ENCODE results near the gene ERCC4. TPM values are rescaled to one million over a fixed set of nuclear protein-coding genes. Genes with fewer than 3 reads are reported as not detected.
A peak's percentile ranks its signal among the peaks of the same experiment; 100 is the strongest.

ERCC4 gene
- total RNA-seq, 1 experiment from 2014 or later, result 23.4 TPM

DNA sequence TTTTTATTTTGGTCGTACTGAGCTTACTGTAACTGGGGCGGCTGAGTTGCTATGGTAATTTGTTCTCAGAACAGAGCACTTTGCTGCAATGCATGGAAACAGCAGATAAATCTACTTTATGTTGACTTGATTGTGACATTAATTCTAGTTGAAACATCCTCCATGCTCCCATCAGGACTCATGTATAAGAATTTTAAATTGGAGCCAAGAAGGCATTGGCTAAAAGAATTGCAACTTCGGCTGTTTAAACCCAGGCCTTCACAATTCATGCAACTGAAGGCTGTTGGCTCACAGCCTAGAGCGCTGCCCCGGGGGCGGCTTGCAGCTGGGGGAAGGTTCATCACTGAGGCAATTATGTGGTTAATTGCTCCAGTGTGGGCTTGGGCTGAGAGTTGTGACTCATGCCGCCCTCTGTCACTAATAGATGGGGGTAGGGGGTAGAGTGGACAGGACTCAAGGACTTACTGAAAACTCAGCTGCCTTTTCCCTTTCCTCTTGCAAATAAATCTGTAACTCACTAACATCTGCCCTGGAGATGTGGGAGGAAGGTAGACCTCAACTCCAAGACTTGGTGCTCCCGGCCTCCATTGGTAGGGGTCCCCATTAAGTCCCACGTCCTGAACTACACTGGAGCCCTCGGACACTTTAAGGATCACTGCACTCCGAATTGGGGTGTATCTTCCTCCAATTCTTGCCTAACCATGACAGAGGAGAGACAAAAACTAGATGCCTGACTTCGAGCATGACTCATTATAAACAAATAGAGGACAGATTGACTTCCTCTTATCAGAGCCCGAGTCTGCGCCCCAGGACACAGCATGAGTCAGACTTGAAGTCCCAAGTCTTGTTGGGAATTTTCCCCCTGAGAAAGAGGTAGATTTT, 37.5 kb downstream of the ERCC4 start:
- intact Hi-C loops (cut with micrococcal nuclease; ENCODE audit: unreplicated experiment), result loop anchor here (5.0 to 10.0 kb wide), 2 partner anchors 60 to 117 kb away; partner anchors contain the start of gene MRTFB
- POLR2A ChIA-PET, result no interaction called here

DNA sequence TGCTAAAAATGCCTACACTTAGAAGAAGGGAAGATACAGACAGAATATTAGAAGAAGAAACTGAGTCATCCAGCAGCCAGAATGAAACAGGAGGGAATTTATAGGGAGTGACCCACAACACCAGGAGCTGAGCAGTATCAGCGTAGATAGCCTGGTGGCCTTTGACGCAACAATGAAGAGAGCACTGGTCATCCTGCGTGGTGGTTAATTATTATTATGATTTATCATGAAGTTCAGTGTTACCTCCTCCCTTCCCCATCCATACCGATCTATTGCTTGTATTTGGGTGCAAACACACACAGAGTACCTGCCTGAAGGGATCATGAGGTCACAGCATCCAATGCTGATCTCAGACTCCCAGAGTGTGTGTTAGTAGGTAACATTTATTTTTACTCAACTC, 38.5 kb downstream of the ERCC4 start:
- no peak overlapping the region for H3K4me3 ChIP-seq (ENCODE audit: low read depth in 2 of 2, low read length in 2 of 2)
- in situ Hi-C loops (cut with HindIII; ENCODE audit: low pct_unique_long_range_greater_than_20kb, low sequenced_read_pairs), result no loop called here
- H3K27ac ChIP-seq (ENCODE audit: low read length), result peak overlapping the region; percentile 95
- no TSS peak for BruUV-seq (replicated peaks)
- H3K36me3 ChIP-seq (ENCODE audit: control insufficient read depth, insufficient read depth, low read length), result no peaks in the 10 kb centered on the region
- ChIA-PET CTCF (no interaction called here), POLR2A (no interaction called here)
- DNase-seq (ENCODE audit: low read depth, low spot score), result no peak
- peaks cover 41% of the 10 kb centered on the region for H3K4me1 ChIP-seq (ENCODE audit: control insufficient read depth, insufficient read depth, low read length)
- intact Hi-C loops (cut with micrococcal nuclease; ENCODE audit: unreplicated experiment), result loop anchor here (5.0 to 10.0 kb wide), 2 partner anchors 59 to 116 kb away; partner anchors contain the start of gene MRTFB
- no peak for ATAC-seq
- H3K27me3 ChIP-seq (ENCODE audit: control insufficient read depth, insufficient read depth, low read length), result no peaks in the 10 kb centered on the region
- TF ChIP-seq TCF7L2 (IDR thresholded peaks at IDR 0.05; ENCODE audit: low read depth, low read length) (no peak), POLR2AphosphoS5 (IDR thresholded peaks at IDR 0.05; ENCODE audit: low read depth, low read length) (no peak), SIN3A (IDR thresholded peaks at IDR 0.05; ENCODE audit: borderline replicate concordance, insufficient read depth, low read depth, low read length) (no peak)
- TF ChIP-seq, protein P1, sequence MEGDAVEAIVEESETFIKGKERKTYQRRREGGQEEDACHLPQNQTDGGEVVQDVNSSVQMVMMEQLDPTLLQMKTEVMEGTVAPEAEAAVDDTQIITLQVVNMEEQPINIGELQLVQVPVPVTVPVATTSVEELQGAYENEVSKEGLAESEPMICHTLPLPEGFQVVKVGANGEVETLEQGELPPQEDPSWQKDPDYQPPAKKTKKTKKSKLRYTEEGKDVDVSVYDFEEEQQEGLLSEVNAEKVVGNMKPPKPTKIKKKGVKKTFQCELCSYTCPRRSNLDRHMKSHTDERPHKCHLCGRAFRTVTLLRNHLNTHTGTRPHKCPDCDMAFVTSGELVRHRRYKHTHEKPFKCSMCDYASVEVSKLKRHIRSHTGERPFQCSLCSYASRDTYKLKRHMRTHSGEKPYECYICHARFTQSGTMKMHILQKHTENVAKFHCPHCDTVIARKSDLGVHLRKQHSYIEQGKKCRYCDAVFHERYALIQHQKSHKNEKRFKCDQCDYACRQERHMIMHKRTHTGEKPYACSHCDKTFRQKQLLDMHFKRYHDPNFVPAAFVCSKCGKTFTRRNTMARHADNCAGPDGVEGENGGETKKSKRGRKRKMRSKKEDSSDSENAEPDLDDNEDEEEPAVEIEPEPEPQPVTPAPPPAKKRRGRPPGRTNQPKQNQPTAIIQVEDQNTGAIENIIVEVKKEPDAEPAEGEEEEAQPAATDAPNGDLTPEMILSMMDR (IDR thresholded peaks at IDR 0.05), result no peak
- TF ChIP-seq, protein P2, sequence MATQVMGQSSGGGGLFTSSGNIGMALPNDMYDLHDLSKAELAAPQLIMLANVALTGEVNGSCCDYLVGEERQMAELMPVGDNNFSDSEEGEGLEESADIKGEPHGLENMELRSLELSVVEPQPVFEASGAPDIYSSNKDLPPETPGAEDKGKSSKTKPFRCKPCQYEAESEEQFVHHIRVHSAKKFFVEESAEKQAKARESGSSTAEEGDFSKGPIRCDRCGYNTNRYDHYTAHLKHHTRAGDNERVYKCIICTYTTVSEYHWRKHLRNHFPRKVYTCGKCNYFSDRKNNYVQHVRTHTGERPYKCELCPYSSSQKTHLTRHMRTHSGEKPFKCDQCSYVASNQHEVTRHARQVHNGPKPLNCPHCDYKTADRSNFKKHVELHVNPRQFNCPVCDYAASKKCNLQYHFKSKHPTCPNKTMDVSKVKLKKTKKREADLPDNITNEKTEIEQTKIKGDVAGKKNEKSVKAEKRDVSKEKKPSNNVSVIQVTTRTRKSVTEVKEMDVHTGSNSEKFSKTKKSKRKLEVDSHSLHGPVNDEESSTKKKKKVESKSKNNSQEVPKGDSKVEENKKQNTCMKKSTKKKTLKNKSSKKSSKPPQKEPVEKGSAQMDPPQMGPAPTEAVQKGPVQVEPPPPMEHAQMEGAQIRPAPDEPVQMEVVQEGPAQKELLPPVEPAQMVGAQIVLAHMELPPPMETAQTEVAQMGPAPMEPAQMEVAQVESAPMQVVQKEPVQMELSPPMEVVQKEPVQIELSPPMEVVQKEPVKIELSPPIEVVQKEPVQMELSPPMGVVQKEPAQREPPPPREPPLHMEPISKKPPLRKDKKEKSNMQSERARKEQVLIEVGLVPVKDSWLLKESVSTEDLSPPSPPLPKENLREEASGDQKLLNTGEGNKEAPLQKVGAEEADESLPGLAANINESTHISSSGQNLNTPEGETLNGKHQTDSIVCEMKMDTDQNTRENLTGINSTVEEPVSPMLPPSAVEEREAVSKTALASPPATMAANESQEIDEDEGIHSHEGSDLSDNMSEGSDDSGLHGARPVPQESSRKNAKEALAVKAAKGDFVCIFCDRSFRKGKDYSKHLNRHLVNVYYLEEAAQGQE (IDR thresholded peaks at IDR 0.05; ENCODE audit: insufficient read depth in 1 of 2, low read depth in 2 of 2, low read length in 1 of 2), result no peak
- H3K9me3 ChIP-seq (ENCODE audit: control insufficient read depth, insufficient read depth, low read depth, low read length), result no peaks in the 10 kb centered on the region

More for the DNA sequence above, 37.5 kb downstream of the ERCC4 start:
- Histone ChIP-seq H3K9me3 (ENCODE audit: control insufficient read depth, insufficient read depth, low read depth, low read length) (no peaks in the 10 kb centered on the region), H3K36me3 (ENCODE audit: control insufficient read depth, insufficient read depth, low read length) (no peaks in the 10 kb centered on the region), H3K27ac (ENCODE audit: low read length) (peak overlapping the region; percentile 95), H3K4me3 (ENCODE audit: low read depth in 2 of 2, low read length in 2 of 2) (peak overlapping the region; percentile 33 to 63), H3K4me1 (ENCODE audit: control insufficient read depth, insufficient read depth, low read length) (peaks cover 41% of the 10 kb centered on the region), H3K27me3 (ENCODE audit: control insufficient read depth, insufficient read depth, low read length) (no peaks in the 10 kb centered on the region)
- BruUV-seq (replicated peaks), result no TSS peak
- CTCF ChIA-PET, result interaction anchor here (0.6 to 0.9 kb wide), 2 partner anchors 34 to 487 kb away, joined by 3 to 6 read pairs; no protein-coding TSS in a partner anchor
- in situ Hi-C loops (cut with HindIII; ENCODE audit: low pct_unique_long_range_greater_than_20kb, low sequenced_read_pairs), result no loop called here
- 0 out of 2 replicates have a peak, but pooled peaks have one; percentile 47 for TF ChIP-seq SIN3A (IDR thresholded peaks at IDR 0.05; ENCODE audit: borderline replicate concordance, insufficient read depth, low read depth, low read length)
- TF ChIP-seq, protein P2 (IDR thresholded peaks at IDR 0.05; ENCODE audit: insufficient read depth in 1 of 2, low read depth in 2 of 2, low read length in 1 of 2), result 0 out of 4 replicates have a peak, but pooled peaks of 1 of the 2 experiments have one; percentile 47
- TF ChIP-seq, protein P1 (IDR thresholded peaks at IDR 0.05), result no peak
- peak; percentile 90 for TF ChIP-seq POLR2AphosphoS5 (IDR thresholded peaks at IDR 0.05; ENCODE audit: low read depth, low read length)
- peak; percentile 84; the same call in 1 of the 2 replicates for TF ChIP-seq TCF7L2 (IDR thresholded peaks at IDR 0.05; ENCODE audit: low read depth, low read length)
- ATAC-seq (peak; percentile 95), DNase-seq (ENCODE audit: low read depth, low spot score) (peak; percentile 77)

Data from Panc1 (cell line).